Stomach (tissue), 9 donors: ENCODE data around the gene NDUFA7. TPM values are rescaled to one million over a fixed set of nuclear protein-coding genes. Genes with fewer than 3 reads are reported as not detected.

Experiments used
- DNase-seq, 2 donors: peaks; one replicate each; pipeline versions ENCODE4 v3.0.0 to v3.0.0-alpha.2; 2013 to 2019
- H3K27ac ChIP-seq, 5 donors: fragments of 200-600 bp in 4 of 5; sonication (generic) in 4 of 5; one replicate each; pipeline ENCODE4 v1.5.1; 2013 to 2019; ENCODE audit warnings: mild to moderate bottlenecking in 1 of 5, moderate library complexity in 1 of 5
- H3K27me3 ChIP-seq, 3 donors: fragments of 200-600 bp; sonication (generic); one replicate each; pipeline ENCODE4 v1.5.1; 2017 to 2019; ENCODE audit warnings: mixed run types in 1 of 3
- H3K36me3 ChIP-seq, 4 donors: fragments of 200-600 bp; sonication (generic); 1 replicate in 3 of 4; 2 replicates in 1 of 4; pipeline ENCODE4 v1.5.1; 2016 to 2019
- H3K4me1 ChIP-seq, 4 donors: fragments of 200-600 bp; sonication (generic); one replicate each; pipeline ENCODE4 v1.5.1; 2016 to 2019
- H3K4me3 ChIP-seq, 4 donors: fragments of 200-600 bp; sonication (generic) in 3 of 4; one replicate each; pipeline ENCODE4 v1.5.1; 2016 to 2019; ENCODE audit warnings: mild to moderate bottlenecking in 1 of 4
- H3K9me3 ChIP-seq, 4 donors: fragments of 200-600 bp; sonication (generic); one replicate each; pipeline ENCODE4 v1.5.1; 2016 to 2019
- CTCF ChIP-seq, 7 experiments: fragments of 450-650 bp in 4 of 7; fragments of 200-600 bp in 3 of 7; sonication (generic) in 3 of 7; IDR thresholded peaks; one replicate each; pipeline ENCODE4 v1.5.1; 2016 to 2019; ENCODE audit warnings: antibody characterized with exemption in 7 of 7, control low read depth in 2 of 7, mild to moderate bottlenecking in 1 of 7
- EP300 ChIP-seq: sonication (generic); formaldehyde crosslinking; IDR thresholded peaks from one replicate; pipeline ENCODE4 v1.6.1; 2017; ENCODE audit warnings: antibody characterized with exemption
- POLR2A ChIP-seq, 4 donors: fragments of 450-650 bp; IDR thresholded peaks; one replicate each; pipeline ENCODE4 v1.6.1; 2016; ENCODE audit warnings: antibody characterized with exemption in 4 of 4, control low read depth in 2 of 4, mild to moderate bottlenecking in 1 of 4, moderate library complexity in 1 of 4
- POLR2AphosphoS5 ChIP-seq, 3 donors: sonication (generic); formaldehyde crosslinking; IDR thresholded peaks; one replicate each; pipeline ENCODE4 v1.6.1; 2016; ENCODE audit warnings: antibody characterized with exemption in 3 of 3
- WGBS, 5 donors: extraction: QIAGEN DNeasy Blood & Tissue Kit in 3 of 5; methylation state at CpG; one replicate each; pipeline versions ENCODE4 v1.1.5 to v1.1.7; 2013 to 2018; 5-methylcytosine and 5-hydroxymethylcytosine counted together
- intact Hi-C: fragments of 100-400 bp; cut with DNase I; formaldehyde crosslinking; loops from one replicate; pipeline ENCODE4 v1.15.1; 2023; ENCODE audit warnings: low total_unique reads
- polyA plus RNA-seq, 3 donors: library from polyadenylated mRNA; stranded (reverse); fragments of 200-250 nt; gene quantifications; one replicate each; pipeline ENCODE4 v1.2.3, GENCODE V29; 2013
- total RNA-seq, 5 donors: library from RNA; depleted of rRNA; stranded (reverse); fragments of >200 nt; gene quantifications; one replicate each; pipeline versions ENCODE4 v1.1.0 to v1.2.3, GENCODE V29; 2014 to 2016
- donor health status: healthy with polysubstance abuse.
- donor health status: Bipolar disorder and iron deficiency.
- donor health status: healthy.

The NDUFA7 gene
- total and polyA plus RNA-seq, 8 donors, result 3.6 to 171 (median 12.7) TPM

DNA sequence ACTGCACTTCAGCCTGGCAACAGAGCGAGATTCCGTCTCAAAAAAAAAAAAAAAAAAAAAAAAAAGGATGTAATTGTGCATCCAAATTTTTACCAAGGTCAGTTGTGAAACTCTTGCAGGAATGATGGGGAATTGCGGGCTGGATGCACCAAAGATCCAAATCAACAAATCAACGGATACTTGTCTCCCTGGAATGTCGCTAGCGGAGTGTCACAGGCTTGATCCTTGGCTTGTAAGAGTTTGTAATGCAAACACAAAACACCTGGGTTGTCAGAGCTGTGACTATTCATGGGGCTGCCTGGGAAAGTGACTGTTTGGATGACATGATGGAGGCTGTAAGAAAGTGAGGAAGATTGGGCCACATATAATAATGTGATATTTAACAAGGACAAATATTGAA lies 17.7 kb upstream of the NDUFA7 start:
- H3K4me1 ChIP-seq, result peaks cover 20 to 41% (median 36%) of the 10 kb centered on the region in 4 donors
- H3K36me3 ChIP-seq, result no peaks in the 10 kb centered on the region
- no peak for DNase-seq
- intact Hi-C loops, result no loop called here
- H3K9me3 ChIP-seq, result no peaks in the 10 kb centered on the region
- TF ChIP-seq CTCF (IDR thresholded peaks at IDR 0.05) (no peak), POLR2A (IDR thresholded peaks at IDR 0.05) (no peak), EP300 (no peak), POLR2AphosphoS5 (IDR thresholded peaks at IDR 0.05) (no peak)
- H3K27ac ChIP-seq, result no peak overlapping the region
- H3K4me3 ChIP-seq, result no peak overlapping the region
- 50 to 69% (median 63%) methylated on average over 6 of the region's 6 CpGs for WGBS, 5 donors
- peaks cover 12 to 92% (median 34%) of the 10 kb centered on the region in 3 donors for H3K27me3 ChIP-seq

DNA sequence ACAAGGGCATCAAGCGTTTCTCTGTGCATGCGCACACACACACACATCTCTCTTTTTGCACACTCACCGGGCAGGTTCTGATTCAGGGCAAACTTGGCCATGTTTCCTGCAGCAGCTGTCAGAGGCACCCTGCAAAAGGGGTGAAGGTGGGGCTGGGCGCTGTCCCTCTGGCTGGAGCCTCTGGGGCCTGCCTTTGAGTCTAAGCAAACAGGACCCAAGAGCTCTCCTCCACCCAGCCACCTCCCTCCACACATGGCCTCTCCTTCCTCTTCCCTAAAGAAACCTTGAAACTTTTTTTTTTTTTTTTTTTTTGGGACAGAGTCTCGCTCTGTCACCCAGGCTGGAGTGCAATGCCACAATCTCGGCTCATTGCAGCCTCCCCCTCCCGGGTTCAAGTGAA lies 16.6 kb upstream of the NDUFA7 start:
- Histone ChIP-seq H3K4me1 (peaks cover 27 to 41% (median 36%) of the 10 kb centered on the region in 4 donors), H3K9me3 (no peaks in the 10 kb centered on the region), H3K27ac (no peak overlapping the region), H3K4me3 (no peak overlapping the region), H3K27me3 (peaks cover 23 to 92% (median 37%) of the 10 kb centered on the region in 3 donors), H3K36me3 (no peaks in the 10 kb centered on the region)
- 55 to 91% (median 62%) methylated on average over 7 of the region's 7 CpGs for WGBS, 5 donors
- intact Hi-C loops, result no loop called here
- peak in 1 of 2 donors; percentile 22 for DNase-seq
- no peak for TF ChIP-seq POLR2AphosphoS5 (IDR thresholded peaks at IDR 0.05)
- no peak for TF ChIP-seq EP300
- no peak for TF ChIP-seq POLR2A (IDR thresholded peaks at IDR 0.05)
- no peak for TF ChIP-seq CTCF (IDR thresholded peaks at IDR 0.05)

DNA sequence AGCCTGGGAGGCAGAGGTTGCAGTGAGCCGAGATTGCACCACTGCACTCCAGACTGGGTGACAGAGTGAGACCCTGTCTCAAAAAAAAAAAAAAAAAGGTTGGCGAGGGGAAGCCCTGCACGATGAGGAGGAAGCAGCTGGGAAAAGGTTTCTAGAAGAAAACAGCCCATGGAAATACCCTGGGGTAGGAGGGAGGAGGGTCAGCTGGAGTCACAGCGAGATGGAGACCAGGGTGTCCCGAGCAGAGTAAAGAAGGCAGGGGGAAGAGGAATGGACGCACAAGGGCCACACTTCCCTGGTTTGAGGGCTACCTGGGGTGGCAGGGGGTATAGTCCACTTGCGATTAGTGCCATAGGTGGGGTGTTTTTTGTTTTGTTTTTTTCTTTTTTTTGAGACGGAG lies 15.5 kb upstream of the NDUFA7 start:
- intact Hi-C loops, result no loop called here
- H3K27me3 ChIP-seq, result peaks cover 24 to 90% (median 30%) of the 10 kb centered on the region in 3 donors
- 54 to 63% (median 59%) methylated on average over 8 of the region's 8 CpGs for WGBS, 5 donors
- DNase-seq, result no peak
- no peaks in the 10 kb centered on the region for H3K9me3 ChIP-seq
- no peak overlapping the region for H3K4me3 ChIP-seq
- no peaks in the 10 kb centered on the region for H3K36me3 ChIP-seq
- TF ChIP-seq POLR2A (IDR thresholded peaks at IDR 0.05) (no peak), POLR2AphosphoS5 (IDR thresholded peaks at IDR 0.05) (no peak), EP300 (no peak), CTCF (IDR thresholded peaks at IDR 0.05) (no peak)
- H3K27ac ChIP-seq, result no peak overlapping the region
- peaks cover 20 to 39% (median 32%) of the 10 kb centered on the region in 4 donors for H3K4me1 ChIP-seq

DNA sequence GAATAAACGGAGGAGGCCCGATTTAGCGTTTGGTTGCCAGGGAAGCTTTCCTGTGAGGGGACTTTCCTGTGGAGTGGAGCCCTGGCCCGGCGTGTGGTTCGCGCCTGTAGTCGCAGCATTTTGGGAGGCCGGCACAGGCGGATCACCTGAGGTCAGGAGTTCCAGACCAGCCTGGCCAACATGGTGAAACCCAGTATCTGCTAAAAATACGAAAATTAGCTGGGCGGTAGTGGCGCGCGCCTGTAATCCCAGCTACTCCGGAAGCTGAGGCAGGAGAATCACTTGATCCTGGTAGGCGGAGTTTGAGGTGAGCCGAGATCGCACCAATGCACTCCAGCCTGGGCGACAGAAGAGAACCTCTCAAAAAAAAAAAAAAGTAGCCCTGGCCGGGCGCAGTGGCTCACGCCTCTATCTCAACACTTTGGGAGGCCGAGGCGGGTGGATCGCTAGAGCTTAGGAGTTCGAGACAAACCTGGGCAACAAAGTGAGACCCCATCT lies 14.9 kb upstream of the NDUFA7 start:
- H3K4me3 ChIP-seq, result peak overlapping the region in 1 of 4 donors; percentile 41
- TF ChIP-seq CTCF (IDR thresholded peaks at IDR 0.05), result no peak
- no peak for TF ChIP-seq POLR2AphosphoS5 (IDR thresholded peaks at IDR 0.05)
- TF ChIP-seq EP300, result no peak
- TF ChIP-seq POLR2A (IDR thresholded peaks at IDR 0.05), result no peak
- DNase-seq, result no peak
- H3K27ac ChIP-seq, result no peak overlapping the region
- H3K9me3 ChIP-seq, result no peaks in the 10 kb centered on the region
- WGBS, 5 donors, result 26 to 39% (median 33%) methylated on average over 23 to 27 of the region's 27 CpGs
- peaks cover 20 to 39% (median 32%) of the 10 kb centered on the region in 4 donors for H3K4me1 ChIP-seq
- H3K36me3 ChIP-seq, result no peaks in the 10 kb centered on the region
- H3K27me3 ChIP-seq, result peaks cover 24 to 90% (median 30%) of the 10 kb centered on the region in 3 donors
- intact Hi-C loops, result no loop called here
